NCI-H510A (cell line): ENCODE data around the gene FOXK1.

Experiments
- DNase-seq: peaks from one replicate; lab custom pipeline; 2025; lab: John Stamatoyannopoulos, UW

FOXK1 gene

GRCh38 chr7:4699841-4700240 lies 17.7 kb downstream of the FOXK1 start:
- DNase-seq: peak; percentile 31

GRCh38 chr7:4700577-4701235 lies 18.6 kb downstream of the FOXK1 start:
- no peak for DNase-seq

- DNase-seq: no peak
Observed at GRCh38 chr7:4702961-4703512, 20.9 kb downstream of the FOXK1 start.

GRCh38 chr7:4703532-4703931 lies 21.4 kb downstream of the FOXK1 start:
- no peak for DNase-seq

- DNase-seq: no peak
Observed at GRCh38 chr7:4706384-4707216, 24.5 kb downstream of the FOXK1 start.

- DNase-seq: no peak
Observed at GRCh38 chr7:4707217-4707741, 25.2 kb downstream of the FOXK1 start.

- no peak for DNase-seq
Observed at GRCh38 chr7:4707980-4708411, 25.9 kb downstream of the FOXK1 start.

GRCh38 chr7:4709187-4709586 lies 27.1 kb downstream of the FOXK1 start:
- no peak for DNase-seq

GRCh38 chr7:4711093-4711492 lies 29.0 kb downstream of the FOXK1 start:
- DNase-seq: no peak

- no peak for DNase-seq
Observed at GRCh38 chr7:4711634-4712033, 29.5 kb downstream of the FOXK1 start.

- DNase-seq: peak; percentile 76
Observed at GRCh38 chr7:4712281-4713182, 30.4 kb downstream of the FOXK1 start.

- no peak for DNase-seq
Observed at GRCh38 chr7:4713183-4713784, 31.2 kb downstream of the FOXK1 start.

- DNase-seq: no peak
Observed at GRCh38 chr7:4714161-4714700, 32.1 kb downstream of the FOXK1 start.

- DNase-seq: no peak
Observed at GRCh38 chr7:4714767-4715409, 32.8 kb downstream of the FOXK1 start.

GRCh38 chr7:4715410-4715776 lies 33.3 kb downstream of the FOXK1 start:
- DNase-seq: no peak

GRCh38 chr7:4716946-4717795 lies 35.1 kb downstream of the FOXK1 start:
- no peak for DNase-seq

GRCh38 chr7:4718075-4718474 lies 36.0 kb downstream of the FOXK1 start:
- DNase-seq: no peak

- no peak for DNase-seq
Observed at GRCh38 chr7:4720225-4720624, 38.1 kb downstream of the FOXK1 start.

- no peak for DNase-seq
Observed at GRCh38 chr7:4722308-4722707, 40.2 kb downstream of the FOXK1 start.
